HEK293 (cell line): ENCODE data around the gene NPM3.

Experiments used
- MYNN ChIP-seq: fragments of 450-650 bp; formaldehyde crosslinking; IDR thresholded peaks from 2 replicates; pipeline ENCODE4 v1.5.1; 2016; ENCODE audit warnings: missing biosample characterization, missing genetic modification characterization, borderline replicate concordance
- PRDM4 ChIP-seq: fragments of 450-650 bp; formaldehyde crosslinking; IDR thresholded peaks from 2 replicates; pipeline ENCODE4 v1.5.1; 2017; ENCODE audit warnings: missing biosample characterization, missing genetic modification characterization
- RBAK ChIP-seq: fragments of 450-650 bp; formaldehyde crosslinking; IDR thresholded peaks from 2 replicates; pipeline ENCODE4 v1.5.1; 2016; ENCODE audit warnings: missing biosample characterization, missing genetic modification characterization
- TSHZ1 ChIP-seq: fragments of 450-650 bp; formaldehyde crosslinking; IDR thresholded peaks from 2 replicates; pipeline ENCODE4 v1.5.1; 2016; ENCODE audit warnings: missing biosample characterization, missing genetic modification characterization, borderline replicate concordance
- ZBTB44 ChIP-seq: fragments of 450-650 bp; IDR thresholded peaks from 2 replicates; pipeline ENCODE4 v1.5.1; 2018; ENCODE audit warnings: missing biosample characterization, mild to moderate bottlenecking, missing genetic modification characterization
- ZNF10 ChIP-seq: fragments of 450-650 bp; formaldehyde crosslinking; IDR thresholded peaks from 2 replicates; pipeline ENCODE4 v1.5.1; 2017; ENCODE audit warnings: missing biosample characterization, missing genetic modification characterization
- ZNF169 ChIP-seq: fragments of 450-650 bp; formaldehyde crosslinking; IDR thresholded peaks from 2 replicates; pipeline ENCODE4 v1.5.1; 2016; ENCODE audit warnings: missing biosample characterization, missing genetic modification characterization
- ZNF184 ChIP-seq: fragments of 450-650 bp; IDR thresholded peaks from 2 replicates; pipeline ENCODE4 v1.5.1; 2018; ENCODE audit warnings: missing biosample characterization, mild to moderate bottlenecking, missing genetic modification characterization
- ZNF214 ChIP-seq: fragments of 450-650 bp; formaldehyde crosslinking; IDR thresholded peaks from 2 replicates; pipeline ENCODE4 v1.5.1; 2017; ENCODE audit warnings: missing biosample characterization, mild to moderate bottlenecking, missing genetic modification characterization, borderline replicate concordance
- ZNF248 ChIP-seq: fragments of 450-650 bp; formaldehyde crosslinking; IDR thresholded peaks from 2 replicates; pipeline ENCODE4 v1.5.1; 2017; ENCODE audit warnings: missing biosample characterization, missing genetic modification characterization
- ZNF513 ChIP-seq: fragments of 450-650 bp; IDR thresholded peaks from 2 replicates; pipeline ENCODE4 v1.5.1; 2018; ENCODE audit warnings: missing biosample characterization, missing genetic modification characterization
- ZNF514 ChIP-seq: fragments of 450-650 bp; formaldehyde crosslinking; IDR thresholded peaks from 2 replicates; pipeline ENCODE4 v1.5.1; 2016; ENCODE audit warnings: missing biosample characterization, missing genetic modification characterization
- ZNF600 ChIP-seq: fragments of 450-650 bp; formaldehyde crosslinking; IDR thresholded peaks from 2 replicates; pipeline ENCODE4 v1.5.1; 2016; ENCODE audit warnings: missing biosample characterization, missing genetic modification characterization
- ZNF677 ChIP-seq: fragments of 450-650 bp; IDR thresholded peaks from 2 replicates; pipeline ENCODE4 v1.5.0; 2018; ENCODE audit warnings: missing biosample characterization, mild to moderate bottlenecking, missing genetic modification characterization, moderate library complexity
- ZNF830 ChIP-seq: fragments of 450-650 bp; IDR thresholded peaks from 2 replicates; pipeline ENCODE4 v1.5.0; 2018; ENCODE audit warnings: missing biosample characterization, missing genetic modification characterization, low read depth, mild to moderate bottlenecking, moderate library complexity
- ZSCAN30 ChIP-seq: fragments of 450-650 bp; IDR thresholded peaks from 2 replicates; pipeline ENCODE4 v1.5.1; 2018; ENCODE audit warnings: missing biosample characterization, mild to moderate bottlenecking, missing genetic modification characterization, moderate library complexity
- TF ChIP-seq, protein P1 (sequence below): fragments of 450-650 bp; formaldehyde crosslinking; IDR thresholded peaks from 2 replicates; pipeline ENCODE4 v1.5.1; 2016; ENCODE audit warnings: missing biosample characterization, missing genetic modification characterization
- TF ChIP-seq, protein P2 (sequence below): fragments of 450-650 bp; formaldehyde crosslinking; conservative IDR thresholded peaks from 2 replicates; pipeline ENCODE4 v1.5.1; 2016; ENCODE audit warnings: low read depth, missing biosample characterization, missing genetic modification characterization
- TF ChIP-seq, protein P3 (sequence below): IDR thresholded peaks from 2 replicates; pipeline ENCODE4 v1.6.1; 2011; ENCODE audit warnings: mild to moderate bottlenecking, low read depth, low read length, borderline replicate concordance

The NPM3 gene

DNA sequence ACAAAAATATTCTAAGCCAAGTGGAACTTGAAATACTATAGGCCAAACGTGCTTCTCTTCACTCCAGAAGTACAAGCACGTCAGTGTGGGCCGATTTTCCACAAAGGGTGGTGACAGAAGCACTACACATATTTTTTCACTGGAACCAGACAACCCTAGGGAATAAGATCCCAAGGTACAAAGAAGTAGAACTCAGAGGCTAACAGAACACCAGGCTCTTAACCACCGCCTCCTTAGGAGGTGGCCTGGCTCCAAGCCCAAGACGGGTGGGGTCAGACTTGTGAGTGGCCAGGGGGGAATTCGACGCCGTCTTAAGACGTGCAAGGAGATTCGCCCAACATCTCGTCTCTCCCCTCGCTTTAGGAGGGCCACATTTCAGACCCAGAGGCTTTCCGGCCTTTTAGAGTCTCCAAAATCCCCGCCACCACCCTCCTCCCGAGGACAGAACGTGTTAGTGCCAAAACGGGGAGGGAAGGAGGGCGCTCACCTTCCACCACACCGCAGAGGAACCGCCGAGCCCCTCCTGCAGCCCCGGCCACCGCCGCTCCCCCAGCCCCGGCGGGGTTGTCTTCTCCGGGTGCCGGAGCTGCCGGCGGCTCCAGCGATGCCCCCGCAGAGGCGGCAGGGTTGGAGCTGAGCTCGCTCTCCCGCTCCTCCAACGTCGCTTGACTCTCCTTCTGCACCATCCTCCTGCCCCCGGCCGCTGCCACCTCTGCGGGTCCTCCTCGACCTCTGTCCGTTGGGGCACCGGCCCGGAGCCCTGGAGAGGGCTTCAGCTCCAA is 34.3 kb upstream of the NPM3 start (continued):
- no peak for TF ChIP-seq ZNF513 (tag by site-specific recombination)
- no peak for TF ChIP-seq ZNF248 (tag by site-specific recombination)
- TF ChIP-seq RBAK (tag by site-specific recombination): no peak
- no peak for TF ChIP-seq MYNN
- TF ChIP-seq PRDM4 (tag by site-specific recombination): 0 out of 2 replicates have a peak, but pooled peaks have one; percentile 7
- peak; percentile 95 for TF ChIP-seq ZNF600 (tag by site-specific recombination)
- no peak for TF ChIP-seq ZNF514 (tag by site-specific recombination)
- no peak for TF ChIP-seq ZBTB44 (tag by site-specific recombination)
- no peak for TF ChIP-seq ZNF10 (tag by site-specific recombination)
- TF ChIP-seq, protein P1, sequence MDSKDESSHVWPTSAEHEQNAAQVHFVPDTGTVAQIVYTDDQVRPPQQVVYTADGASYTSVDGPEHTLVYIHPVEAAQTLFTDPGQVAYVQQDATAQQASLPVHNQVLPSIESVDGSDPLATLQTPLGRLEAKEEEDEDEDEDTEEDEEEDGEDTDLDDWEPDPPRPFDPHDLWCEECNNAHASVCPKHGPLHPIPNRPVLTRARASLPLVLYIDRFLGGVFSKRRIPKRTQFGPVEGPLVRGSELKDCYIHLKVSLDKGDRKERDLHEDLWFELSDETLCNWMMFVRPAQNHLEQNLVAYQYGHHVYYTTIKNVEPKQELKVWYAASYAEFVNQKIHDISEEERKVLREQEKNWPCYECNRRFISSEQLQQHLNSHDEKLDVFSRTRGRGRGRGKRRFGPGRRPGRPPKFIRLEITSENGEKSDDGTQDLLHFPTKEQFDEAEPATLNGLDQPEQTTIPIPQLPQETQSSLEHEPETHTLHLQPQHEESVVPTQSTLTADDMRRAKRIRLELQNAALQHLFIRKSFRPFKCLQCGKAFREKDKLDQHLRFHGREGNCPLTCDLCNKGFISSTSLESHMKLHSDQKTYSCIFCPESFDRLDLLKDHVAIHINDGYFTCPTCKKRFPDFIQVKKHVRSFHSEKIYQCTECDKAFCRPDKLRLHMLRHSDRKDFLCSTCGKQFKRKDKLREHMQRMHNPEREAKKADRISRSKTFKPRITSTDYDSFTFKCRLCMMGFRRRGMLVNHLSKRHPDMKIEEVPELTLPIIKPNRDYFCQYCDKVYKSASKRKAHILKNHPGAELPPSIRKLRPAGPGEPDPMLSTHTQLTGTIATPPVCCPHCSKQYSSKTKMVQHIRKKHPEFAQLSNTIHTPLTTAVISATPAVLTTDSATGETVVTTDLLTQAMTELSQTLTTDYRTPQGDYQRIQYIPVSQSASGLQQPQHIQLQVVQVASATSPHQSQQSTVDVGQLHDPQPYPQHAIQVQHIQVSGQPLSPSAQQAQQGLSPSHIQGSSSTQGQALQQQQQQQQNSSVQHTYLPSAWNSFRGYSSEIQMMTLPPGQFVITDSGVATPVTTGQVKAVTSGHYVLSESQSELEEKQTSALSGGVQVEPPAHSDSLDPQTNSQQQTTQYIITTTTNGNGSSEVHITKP (tag by site-specific recombination): peak; percentile 69
- TF ChIP-seq, protein P2, sequence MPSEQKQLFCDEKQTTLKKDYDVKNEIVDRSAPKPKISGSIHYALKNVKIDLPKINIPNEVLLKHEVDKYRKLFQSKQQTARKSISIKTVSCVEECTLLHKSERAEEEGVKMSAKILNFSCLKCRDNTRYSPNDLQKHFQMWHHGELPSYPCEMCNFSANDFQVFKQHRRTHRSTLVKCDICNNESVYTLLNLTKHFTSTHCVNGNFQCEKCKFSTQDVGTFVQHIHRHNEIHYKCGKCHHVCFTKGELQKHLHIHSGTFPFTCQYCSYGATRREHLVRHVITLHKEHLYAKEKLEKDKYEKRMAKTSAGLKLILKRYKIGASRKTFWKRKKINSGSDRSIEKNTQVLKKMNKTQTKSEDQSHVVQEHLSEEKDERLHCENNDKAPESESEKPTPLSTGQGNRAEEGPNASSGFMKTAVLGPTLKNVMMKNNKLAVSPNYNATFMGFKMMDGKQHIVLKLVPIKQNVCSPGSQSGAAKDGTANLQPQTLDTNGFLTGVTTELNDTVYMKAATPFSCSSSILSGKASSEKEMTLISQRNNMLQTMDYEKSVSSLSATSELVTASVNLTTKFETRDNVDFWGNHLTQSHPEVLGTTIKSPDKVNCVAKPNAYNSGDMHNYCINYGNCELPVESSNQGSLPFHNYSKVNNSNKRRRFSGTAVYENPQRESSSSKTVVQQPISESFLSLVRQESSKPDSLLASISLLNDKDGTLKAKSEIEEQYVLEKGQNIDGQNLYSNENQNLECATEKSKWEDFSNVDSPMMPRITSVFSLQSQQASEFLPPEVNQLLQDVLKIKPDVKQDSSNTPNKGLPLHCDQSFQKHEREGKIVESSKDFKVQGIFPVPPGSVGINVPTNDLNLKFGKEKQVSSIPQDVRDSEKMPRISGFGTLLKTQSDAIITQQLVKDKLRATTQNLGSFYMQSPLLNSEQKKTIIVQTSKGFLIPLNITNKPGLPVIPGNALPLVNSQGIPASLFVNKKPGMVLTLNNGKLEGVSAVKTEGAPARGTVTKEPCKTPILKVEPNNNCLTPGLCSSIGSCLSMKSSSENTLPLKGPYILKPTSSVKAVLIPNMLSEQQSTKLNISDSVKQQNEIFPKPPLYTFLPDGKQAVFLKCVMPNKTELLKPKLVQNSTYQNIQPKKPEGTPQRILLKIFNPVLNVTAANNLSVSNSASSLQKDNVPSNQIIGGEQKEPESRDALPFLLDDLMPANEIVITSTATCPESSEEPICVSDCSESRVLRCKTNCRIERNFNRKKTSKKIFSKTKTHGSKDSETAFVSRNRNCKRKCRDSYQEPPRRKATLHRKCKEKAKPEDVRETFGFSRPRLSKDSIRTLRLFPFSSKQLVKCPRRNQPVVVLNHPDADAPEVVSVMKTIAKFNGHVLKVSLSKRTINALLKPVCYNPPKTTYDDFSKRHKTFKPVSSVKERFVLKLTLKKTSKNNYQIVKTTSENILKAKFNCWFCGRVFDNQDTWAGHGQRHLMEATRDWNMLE (tag by site-specific recombination): no peak
- TF ChIP-seq ZNF184 (tag by site-specific recombination): no peak
- no peak for TF ChIP-seq ZSCAN30 (tag by site-specific recombination)
- TF ChIP-seq ZNF214 (tag by site-specific recombination): no peak
- TF ChIP-seq ZNF677 (tag by site-specific recombination): no peak
- no peak for TF ChIP-seq ZNF169 (tag by site-specific recombination)
- TF ChIP-seq, protein P3, sequence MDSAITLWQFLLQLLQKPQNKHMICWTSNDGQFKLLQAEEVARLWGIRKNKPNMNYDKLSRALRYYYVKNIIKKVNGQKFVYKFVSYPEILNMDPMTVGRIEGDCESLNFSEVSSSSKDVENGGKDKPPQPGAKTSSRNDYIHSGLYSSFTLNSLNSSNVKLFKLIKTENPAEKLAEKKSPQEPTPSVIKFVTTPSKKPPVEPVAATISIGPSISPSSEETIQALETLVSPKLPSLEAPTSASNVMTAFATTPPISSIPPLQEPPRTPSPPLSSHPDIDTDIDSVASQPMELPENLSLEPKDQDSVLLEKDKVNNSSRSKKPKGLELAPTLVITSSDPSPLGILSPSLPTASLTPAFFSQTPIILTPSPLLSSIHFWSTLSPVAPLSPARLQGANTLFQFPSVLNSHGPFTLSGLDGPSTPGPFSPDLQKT: no peak
- TF ChIP-seq ZNF830 (tag by site-specific recombination): no peak
- no peak for TF ChIP-seq TSHZ1 (tag by site-specific recombination)
